Cardiac fibroblast (primary cell): ENCODE results near the gene OR6C3.
"Not testable (repeated sequence)": the region's sequence is repeated elsewhere in the genome, so short reads cannot be mapped to it uniquely, and the experiment has no call there.

ENCODE experiments used
- DNase-seq, 2 donors: peaks; one replicate each; pipeline versions ENCODE4 v3.0.0 to v3.0.0-alpha.2; 2010; ENCODE audit warnings: low read depth in 2 of 2
- H3K4me3 ChIP-seq, 2 donors: replicated peaks in 1 of 2; 1 replicate in 1 of 2; 2 replicates in 1 of 2; pipeline ENCODE4 v1.5.1; 2011; ENCODE audit warnings: low read depth in 2 of 2, low read length in 2 of 2, mild to moderate bottlenecking in 2 of 2, moderate library complexity in 1 of 2
- TF ChIP-seq, protein P1 (sequence below): IDR thresholded peaks from one replicate; pipeline ENCODE4 v1.5.1; 2011; ENCODE audit warnings: low read depth, mild to moderate bottlenecking, low read length, inconsistent platforms

The OR6C3 gene

DNA sequence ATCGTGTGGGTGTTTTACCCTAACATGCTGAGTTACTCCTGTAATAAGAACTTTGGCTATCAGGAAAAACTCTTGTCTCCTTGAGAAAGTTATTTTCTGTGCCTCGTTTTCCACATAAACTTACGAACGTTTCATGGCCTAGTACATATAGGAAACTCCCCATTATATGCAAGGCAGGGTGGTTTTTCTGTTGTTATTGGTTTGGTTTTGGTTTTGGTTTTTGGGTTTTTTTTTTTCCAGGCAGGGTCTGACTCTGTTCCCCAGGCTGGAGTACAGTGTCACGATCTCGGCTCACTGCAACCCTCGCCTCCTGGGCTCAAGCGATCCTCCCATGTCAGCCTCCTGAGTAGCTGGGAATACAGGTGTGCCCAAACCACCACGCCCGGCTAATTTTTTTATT lies 5.5 kb downstream of the OR6C3 start:
- TF ChIP-seq, protein P1, sequence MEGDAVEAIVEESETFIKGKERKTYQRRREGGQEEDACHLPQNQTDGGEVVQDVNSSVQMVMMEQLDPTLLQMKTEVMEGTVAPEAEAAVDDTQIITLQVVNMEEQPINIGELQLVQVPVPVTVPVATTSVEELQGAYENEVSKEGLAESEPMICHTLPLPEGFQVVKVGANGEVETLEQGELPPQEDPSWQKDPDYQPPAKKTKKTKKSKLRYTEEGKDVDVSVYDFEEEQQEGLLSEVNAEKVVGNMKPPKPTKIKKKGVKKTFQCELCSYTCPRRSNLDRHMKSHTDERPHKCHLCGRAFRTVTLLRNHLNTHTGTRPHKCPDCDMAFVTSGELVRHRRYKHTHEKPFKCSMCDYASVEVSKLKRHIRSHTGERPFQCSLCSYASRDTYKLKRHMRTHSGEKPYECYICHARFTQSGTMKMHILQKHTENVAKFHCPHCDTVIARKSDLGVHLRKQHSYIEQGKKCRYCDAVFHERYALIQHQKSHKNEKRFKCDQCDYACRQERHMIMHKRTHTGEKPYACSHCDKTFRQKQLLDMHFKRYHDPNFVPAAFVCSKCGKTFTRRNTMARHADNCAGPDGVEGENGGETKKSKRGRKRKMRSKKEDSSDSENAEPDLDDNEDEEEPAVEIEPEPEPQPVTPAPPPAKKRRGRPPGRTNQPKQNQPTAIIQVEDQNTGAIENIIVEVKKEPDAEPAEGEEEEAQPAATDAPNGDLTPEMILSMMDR, result no peak
- DNase-seq, result no peak
- H3K4me3 ChIP-seq, result no peak overlapping the region

DNA sequence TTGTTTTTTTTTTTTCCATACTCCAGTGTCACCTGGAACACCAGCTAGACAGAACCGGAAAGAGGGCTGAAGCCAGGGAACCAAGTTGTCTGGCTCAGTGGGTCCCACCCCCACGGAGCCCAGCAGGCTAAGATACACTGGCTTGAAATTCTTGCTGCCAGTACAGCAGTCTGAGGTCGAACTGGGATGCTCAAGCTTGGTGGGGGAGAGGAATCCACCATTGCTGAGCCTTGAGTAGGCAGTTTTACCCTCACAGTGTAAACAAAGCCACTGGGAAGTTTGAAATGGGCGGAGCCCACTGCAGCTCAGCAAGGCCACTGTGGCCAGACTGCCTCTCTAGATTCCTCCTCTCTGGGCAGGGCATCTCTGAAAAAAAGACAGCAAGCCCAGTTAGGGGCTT lies 24.8 kb downstream of the OR6C3 start:
- DNase-seq, H3K4me3 ChIP-seq: not testable (repeated sequence)

DNA sequence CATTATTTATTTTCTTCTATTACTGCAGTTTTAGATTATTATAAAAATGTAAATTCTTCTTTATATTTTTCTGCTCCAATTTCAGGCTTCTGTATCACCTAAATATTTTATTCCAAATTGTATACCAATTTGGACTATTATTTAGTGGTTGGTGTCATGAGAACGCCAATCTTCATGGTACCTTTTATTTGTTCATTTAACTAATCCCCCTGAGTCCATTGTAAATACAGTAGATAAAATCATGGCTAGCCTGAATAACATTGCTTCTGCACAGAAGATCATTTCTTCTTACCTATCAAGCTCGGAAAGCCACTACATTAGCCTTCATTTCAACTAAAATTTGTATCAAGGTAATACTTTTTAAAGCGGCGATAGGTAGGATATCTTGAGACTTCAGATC lies 32.1 kb downstream of the OR6C3 start, which contains the start of gene OR6C75:
Gene OR6C75, plus strand, starts transcription at position 301 of the 400 bp plus-strand sequence. CDS start 2,136 bp downstream, outside the sequence.
- H3K4me3 ChIP-seq, result no peak within 1 kb of the TSS
- no peak for DNase-seq
- TF ChIP-seq, protein P1, result no peak

DNA sequence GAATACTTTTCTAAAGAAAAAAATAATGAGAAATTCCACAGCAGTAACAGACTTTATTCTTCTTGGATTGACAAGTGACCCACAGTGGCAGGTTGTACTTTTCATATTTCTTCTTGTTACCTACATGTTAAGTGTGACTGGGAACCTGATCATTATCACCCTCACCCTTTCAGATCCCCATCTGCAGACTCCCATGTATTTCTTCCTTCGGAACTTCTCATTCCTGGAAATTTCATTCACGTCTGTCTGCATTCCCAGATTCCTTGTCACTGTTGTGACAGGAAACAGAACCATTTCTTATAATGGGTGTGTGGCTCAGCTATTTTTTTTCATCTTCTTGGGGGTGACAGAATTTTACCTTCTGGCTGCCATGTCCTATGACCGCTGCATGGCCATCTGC lies 34.5 kb downstream of the OR6C3 start:
- no peak overlapping the region for H3K4me3 ChIP-seq
- no peak for DNase-seq
- TF ChIP-seq, protein P1, result no peak

DNA sequence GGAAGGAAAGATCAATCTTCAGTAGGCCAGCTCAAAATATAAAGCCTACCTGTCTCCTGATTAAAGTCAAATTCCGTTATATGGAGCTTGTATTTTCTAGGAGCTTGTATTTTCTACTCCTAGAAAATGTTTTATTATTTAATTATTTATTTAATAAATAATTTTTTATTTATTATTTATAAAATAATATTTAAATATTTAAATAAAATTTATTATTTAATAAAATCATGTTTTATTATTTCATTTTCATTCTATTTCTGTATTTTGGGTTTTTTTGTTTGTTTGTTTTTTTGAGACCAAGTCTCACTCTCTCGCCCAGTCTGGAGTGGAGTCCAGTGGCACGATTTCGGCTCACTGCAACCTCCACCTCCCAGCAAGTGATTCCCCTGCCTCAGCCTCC lies 42.0 kb downstream of the OR6C3 start:
- DNase-seq, result no peak
- no peak overlapping the region for H3K4me3 ChIP-seq
- TF ChIP-seq, protein P1, result no peak
